GM20000 (cell line): ENCODE data around the gene ANKRD6.

Source experiments
- DNase-seq: peaks from one replicate; pipeline ENCODE4 v3.0.0; 2012; ENCODE audit warnings: low spot score
- TF ChIP-seq, protein P1 (sequence below): IDR thresholded peaks from 2 replicates; pipeline ENCODE4 v1.5.1; 2012; ENCODE audit warnings: mild to moderate bottlenecking, control low read depth; ENCODE audit errors: extremely low read depth, missing control alignments

ANKRD6 gene

DNA sequence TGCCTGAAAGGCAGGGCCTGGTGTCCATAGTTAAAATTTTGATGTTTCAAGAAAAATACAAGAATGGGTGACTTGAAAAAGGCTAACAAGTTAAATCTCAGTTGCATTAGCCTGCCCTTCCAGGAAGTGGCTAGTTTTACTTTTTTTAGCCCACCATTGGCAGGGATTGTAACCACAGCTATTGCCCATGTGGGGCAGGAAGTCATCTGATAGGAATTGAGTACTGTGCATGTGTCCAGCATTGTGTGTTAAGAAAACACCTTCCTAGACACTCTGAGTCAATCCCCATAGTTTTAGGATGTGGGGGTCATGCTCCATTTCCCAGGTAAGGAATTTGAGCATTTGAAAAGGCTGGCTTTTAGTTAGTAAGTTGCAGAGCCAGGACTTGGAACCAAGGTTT lies 178.7 kb downstream of the ANKRD6 start:
- TF ChIP-seq, protein P1, sequence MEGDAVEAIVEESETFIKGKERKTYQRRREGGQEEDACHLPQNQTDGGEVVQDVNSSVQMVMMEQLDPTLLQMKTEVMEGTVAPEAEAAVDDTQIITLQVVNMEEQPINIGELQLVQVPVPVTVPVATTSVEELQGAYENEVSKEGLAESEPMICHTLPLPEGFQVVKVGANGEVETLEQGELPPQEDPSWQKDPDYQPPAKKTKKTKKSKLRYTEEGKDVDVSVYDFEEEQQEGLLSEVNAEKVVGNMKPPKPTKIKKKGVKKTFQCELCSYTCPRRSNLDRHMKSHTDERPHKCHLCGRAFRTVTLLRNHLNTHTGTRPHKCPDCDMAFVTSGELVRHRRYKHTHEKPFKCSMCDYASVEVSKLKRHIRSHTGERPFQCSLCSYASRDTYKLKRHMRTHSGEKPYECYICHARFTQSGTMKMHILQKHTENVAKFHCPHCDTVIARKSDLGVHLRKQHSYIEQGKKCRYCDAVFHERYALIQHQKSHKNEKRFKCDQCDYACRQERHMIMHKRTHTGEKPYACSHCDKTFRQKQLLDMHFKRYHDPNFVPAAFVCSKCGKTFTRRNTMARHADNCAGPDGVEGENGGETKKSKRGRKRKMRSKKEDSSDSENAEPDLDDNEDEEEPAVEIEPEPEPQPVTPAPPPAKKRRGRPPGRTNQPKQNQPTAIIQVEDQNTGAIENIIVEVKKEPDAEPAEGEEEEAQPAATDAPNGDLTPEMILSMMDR, result no peak
- no peak for DNase-seq

DNA sequence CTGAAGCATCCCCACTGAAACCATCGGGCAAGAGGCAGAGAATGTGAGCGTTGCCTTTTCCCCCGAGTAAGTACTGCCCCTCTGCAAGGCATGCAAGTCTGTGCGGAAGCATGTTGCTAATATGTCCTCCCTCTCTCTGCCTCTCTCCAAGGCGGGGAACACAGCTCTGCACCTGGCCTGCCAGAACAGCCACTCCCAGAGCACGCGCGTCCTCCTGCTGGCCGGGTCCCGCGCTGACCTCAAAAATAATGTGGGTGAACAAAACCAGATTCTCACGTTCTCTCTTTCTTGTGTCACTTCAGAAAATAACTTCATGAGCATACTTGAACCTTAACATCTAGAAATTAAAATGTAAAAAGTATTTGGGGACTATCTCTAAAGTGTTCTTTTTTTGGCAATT lies 179.2 kb downstream of the ANKRD6 start:
- TF ChIP-seq, protein P1, result no peak
- no peak for DNase-seq

DNA sequence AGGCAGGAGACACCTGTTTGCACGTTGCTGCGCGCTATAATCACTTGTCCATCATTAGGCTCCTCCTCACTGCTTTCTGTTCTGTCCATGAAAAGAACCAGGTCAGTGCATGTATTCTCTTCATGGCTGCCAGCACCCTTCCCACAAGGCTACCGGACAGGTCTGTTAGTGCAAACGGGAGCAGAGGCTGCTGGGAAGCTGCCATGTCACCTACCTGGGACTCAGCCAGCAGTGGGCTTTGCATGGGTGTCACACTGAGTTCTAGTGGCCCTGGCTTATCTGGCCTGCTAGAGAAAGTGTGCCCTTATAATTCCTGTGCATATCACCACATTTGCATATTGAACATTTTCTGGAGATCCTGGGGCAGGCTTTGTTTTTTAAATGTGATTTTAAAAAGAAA lies 180.8 kb downstream of the ANKRD6 start:
- TF ChIP-seq, protein P1, result no peak
- no peak for DNase-seq

DNA sequence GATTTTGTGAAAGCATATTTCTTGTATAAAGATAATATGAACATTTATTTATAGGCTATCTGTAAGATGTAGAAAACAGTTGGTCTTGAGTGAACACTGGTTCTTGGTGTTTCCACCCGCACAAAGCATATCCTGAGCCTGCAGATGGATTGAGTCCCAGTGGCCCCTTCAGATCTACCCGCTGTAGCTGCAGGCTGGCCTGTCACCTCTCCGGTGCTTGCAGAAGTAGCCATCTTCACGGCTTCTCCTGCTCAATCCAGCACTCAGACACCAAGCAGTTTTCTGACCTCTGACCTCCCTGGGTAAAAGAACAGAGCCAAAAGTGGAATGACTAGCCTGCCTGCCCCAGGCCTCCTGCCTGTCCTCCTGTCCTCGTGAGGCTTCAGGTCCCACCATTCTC lies 182.9 kb downstream of the ANKRD6 start:
- DNase-seq, result no peak
- TF ChIP-seq, protein P1, result no peak

DNA sequence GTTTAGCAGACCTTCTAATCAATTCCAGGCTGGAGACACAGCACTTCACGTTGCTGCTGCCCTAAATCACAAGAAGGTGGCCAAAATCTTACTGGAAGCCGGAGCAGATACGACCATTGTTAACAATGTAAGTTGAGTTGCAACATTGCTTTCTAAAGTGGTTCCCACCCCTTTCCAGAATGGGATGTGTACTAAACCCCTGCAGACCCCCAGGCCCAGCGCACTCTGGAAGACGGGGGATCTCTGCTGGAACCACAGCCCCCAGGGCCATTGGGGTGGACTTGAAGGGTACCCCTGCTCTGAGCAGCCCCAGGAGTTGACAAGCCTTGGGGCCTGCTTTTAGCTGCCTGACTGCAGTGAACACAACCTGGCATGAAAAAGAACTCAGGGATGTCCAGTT lies 183.6 kb downstream of the ANKRD6 start:
- no peak for DNase-seq
- TF ChIP-seq, protein P1, result no peak

DNA sequence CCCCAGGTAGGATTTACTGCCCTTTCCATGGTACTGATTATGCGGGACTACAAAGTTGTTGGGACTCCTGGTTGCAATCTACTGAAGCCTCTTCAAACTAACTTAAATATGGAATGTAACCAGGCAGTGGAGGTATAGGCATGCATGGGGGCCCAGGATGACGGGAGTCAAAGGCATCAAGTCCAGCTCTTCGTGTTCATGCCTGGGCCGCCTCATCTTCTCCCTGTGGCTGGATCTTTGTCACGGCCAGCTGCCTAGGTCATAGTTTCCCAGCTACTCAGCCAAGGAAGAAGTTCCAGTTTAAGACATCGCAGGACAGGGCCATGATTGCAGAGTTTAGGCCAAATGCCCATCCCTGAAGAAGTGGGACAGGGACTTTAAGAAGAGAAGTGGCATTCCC lies 185.1 kb downstream of the ANKRD6 start:
- DNase-seq, result no peak
- TF ChIP-seq, protein P1, result no peak

DNA sequence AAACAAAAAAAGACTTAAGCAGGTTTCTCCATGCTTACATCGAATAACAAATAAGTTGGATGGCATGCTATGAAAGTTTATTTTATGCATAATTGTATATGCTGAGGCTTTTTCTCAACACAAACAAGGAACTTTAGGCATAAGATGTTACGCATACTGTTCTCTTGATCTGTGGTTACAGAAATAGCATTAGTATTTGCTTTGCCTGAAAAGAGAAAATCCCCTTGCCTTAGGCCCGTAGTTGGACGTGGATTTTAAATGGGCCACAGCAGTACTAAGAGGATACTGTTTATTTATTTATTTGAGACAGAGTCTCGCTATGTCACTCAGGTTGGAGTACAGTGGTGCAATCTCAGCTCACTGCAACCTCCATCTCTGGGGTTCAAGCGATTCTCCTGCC lies 186.6 kb downstream of the ANKRD6 start:
- no peak for DNase-seq
- TF ChIP-seq, protein P1, result no peak
